Gastroesophageal sphincter (tissue), 3 donors: ENCODE measurements around the gene WTAP.

Source experiments
- EP300 ChIP-seq: sonication (generic); formaldehyde crosslinking; IDR thresholded peaks from one replicate; pipeline ENCODE4 v1.6.1; 2017; ENCODE audit warnings: antibody characterized with exemption, mild to moderate bottlenecking
- POLR2A ChIP-seq, 2 donors: fragments of 450-650 bp; IDR thresholded peaks; one replicate each; pipeline ENCODE4 v1.6.1; 2017; ENCODE audit warnings: antibody characterized with exemption in 2 of 2, mild to moderate bottlenecking in 2 of 2, moderate library complexity in 1 of 2
- POLR2AphosphoS5 ChIP-seq: sonication (generic); formaldehyde crosslinking; IDR thresholded peaks from one replicate; pipeline ENCODE4 v1.6.1; 2017; ENCODE audit warnings: antibody characterized with exemption
- TF ChIP-seq, protein P1 (sequence below), 4 experiments: fragments of 200-600 bp in 2 of 4; fragments of 450-650 bp in 2 of 4; sonication (generic) in 1 of 4; IDR thresholded peaks; one replicate each; pipeline ENCODE4 v1.5.1; 2017 to 2019; ENCODE audit warnings: antibody characterized with exemption in 4 of 4, mild to moderate bottlenecking in 2 of 4, moderate library complexity in 2 of 4

DNA sequence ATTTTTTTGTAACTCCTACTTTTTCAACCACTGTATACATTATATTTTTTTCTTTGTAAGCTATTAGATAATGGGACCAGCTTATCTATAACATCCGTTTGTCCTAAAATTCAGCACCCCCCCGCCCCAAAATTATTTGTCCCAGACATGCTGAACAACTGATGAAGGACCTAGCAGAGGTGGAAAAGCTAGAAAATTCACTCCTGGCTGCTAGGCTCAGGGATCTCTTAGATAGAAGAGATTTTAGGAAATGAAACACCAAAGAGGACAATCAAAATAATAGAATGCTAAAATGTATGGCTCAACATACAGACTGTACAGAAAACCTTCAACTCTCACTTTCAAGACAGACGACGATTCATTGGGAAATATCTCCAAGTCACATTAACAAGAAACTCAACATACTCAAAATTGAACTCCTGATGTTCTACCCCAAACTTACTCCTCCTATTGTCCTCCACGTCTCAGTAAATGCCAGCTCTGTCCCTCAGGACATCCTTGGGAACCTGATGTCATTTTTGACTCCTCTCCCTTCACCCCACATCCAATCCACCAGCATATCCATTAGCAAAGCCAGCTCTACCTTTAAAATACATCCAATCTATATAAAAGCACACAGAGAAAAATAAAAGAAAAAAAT lies 38.9 kb upstream of the WTAP start:
- TF ChIP-seq, protein P1, sequence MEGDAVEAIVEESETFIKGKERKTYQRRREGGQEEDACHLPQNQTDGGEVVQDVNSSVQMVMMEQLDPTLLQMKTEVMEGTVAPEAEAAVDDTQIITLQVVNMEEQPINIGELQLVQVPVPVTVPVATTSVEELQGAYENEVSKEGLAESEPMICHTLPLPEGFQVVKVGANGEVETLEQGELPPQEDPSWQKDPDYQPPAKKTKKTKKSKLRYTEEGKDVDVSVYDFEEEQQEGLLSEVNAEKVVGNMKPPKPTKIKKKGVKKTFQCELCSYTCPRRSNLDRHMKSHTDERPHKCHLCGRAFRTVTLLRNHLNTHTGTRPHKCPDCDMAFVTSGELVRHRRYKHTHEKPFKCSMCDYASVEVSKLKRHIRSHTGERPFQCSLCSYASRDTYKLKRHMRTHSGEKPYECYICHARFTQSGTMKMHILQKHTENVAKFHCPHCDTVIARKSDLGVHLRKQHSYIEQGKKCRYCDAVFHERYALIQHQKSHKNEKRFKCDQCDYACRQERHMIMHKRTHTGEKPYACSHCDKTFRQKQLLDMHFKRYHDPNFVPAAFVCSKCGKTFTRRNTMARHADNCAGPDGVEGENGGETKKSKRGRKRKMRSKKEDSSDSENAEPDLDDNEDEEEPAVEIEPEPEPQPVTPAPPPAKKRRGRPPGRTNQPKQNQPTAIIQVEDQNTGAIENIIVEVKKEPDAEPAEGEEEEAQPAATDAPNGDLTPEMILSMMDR (IDR thresholded peaks at IDR 0.05), result no peak
- TF ChIP-seq POLR2AphosphoS5, result no peak
- TF ChIP-seq POLR2A (IDR thresholded peaks at IDR 0.05), result no peak
- TF ChIP-seq EP300, result no peak
